CD4-positive, alpha-beta T cell treated with Interleukin-17A for 4 hours (primary cell): ENCODE data around the gene ANKRD13D.

Experiments used
- DNase-seq: peaks from one replicate; pipeline ENCODE4 v3.0.0-alpha.2; 2020; ENCODE audit warnings: mixed read lengths

The ANKRD13D gene

DNA sequence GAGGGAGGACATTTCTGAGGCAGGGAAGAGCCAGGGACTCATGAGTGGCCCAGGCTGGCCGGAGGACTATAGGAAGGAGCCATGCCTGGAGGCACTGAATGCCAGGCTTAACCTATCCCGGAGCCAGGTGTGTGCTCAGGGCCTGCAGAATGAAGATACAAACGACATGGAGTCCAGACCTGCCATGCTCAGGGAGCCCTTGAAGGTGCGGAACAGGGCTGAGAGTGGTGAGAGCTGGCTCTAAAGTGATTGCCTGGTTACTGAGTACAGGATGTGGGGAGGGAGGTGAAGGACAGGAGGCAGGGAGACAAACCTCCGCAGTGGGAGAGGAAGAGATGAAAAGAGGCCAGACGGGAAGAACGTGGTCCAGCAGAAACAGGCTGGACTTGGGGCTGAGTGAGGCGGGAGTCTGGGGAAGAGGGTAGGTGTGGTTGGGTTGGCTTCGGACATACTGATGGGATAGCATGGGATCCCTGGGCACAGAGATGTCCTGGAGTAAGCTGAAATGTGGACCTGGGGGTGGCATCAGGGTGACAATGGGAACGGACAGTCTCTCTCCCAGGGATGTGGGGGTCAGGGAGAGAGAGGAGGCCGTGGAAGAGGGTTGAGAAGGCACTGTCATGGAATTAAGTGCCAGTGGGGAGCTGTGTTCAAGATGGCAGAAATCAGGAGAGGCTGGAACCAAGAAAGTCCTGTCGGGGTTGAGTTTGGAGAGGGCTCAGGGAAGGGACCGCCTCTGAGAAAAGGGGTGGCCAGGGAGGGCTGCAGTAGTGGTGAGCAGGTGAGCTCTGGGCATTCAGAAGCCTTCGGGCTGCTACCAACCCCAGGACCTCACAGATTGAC lies 1.5 kb upstream of the ANKRD13D start:
- DNase-seq: peak; percentile 61

DNA sequence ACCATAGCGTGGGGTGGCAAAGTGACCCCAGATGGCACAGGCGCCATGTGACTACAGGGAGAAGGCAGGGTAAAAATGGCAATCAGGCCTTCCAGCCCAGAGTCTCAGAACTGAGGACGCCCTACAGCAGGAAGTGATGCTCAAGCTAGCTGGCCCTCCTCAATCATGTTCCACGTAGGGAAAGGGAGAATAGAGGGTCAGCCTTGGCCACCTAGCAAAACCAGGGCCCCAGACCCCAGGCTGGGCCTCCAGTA lies 978 bp upstream of the ANKRD13D start:
- no peak for DNase-seq

DNA sequence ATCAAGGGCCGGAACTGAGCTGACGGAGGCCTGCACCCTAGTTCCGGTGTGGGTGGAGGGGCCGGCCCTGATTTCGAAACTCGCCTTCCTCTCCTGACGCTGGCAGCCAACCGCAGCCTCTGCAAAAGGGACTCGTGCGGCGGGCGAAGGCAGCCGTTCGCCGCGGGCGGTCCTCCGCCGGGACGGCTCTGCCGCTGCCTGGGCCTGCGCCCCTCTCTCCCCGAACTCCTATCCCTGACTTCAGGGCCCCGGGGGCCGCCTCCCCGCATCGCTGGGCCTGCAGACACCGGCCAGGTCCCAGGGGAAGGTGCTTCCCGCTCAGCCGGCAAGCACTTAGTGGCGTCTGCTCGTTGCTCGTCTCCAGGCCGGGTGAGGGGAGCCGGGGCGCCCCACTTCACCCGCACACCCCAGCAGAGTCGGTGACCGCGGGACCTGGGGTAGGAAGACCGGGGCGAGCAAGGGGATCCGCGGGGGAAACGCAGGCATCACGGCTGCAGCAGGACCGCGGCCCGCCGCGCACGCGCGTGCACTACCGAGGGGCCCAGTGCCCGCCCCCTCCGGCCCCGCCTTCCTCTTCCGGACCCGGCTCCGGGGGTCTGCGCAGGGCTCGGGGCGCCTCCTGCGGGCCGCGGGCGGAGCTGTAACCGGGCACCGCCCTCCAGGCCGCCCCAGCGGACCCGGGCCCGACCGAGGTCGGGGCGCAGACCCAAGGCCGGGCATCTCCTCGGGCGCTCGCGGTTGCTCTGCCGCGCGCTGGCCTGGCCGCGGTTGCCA lies 464 bp upstream of the ANKRD13D start:
- peak; percentile 96 for DNase-seq

DNA sequence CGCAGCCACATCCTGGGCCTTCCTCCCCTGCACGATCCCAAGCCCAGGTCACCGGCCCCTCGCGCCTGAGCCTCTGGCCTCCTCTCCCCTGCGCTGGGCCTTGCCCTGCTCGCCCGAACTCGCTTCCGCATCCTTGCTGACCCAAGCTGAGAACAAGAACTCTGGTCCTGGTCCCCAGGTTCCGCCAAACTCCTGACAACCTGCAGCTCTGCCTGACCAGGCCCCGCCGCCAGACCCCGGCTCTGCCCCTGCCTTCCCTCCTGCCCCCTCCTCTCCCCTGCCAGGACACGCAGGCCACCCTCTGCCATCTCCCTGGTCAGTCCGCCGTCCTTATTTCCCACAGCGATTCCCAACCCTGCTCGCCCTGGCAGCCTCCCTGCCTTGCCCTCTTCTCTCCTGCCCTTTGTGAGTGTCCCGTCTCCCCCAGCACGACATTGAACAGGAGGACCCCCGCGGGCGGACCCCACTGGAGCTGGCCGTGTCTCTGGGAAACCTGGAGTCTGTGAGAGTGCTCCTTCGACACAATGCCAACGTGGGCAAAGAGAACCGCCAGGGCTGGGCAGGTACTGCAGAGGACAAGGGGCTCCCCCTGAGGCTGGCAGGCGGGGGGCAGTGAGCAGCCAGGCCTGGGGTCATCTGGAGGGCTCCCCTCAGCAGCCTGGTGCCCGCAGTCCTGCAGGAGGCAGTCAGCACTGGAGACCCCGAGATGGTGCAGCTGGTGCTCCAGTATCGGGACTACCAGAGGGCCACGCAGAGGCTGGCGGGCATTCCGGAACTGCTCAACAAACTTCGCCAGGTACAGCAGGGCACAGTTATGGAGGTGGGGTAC lies 762 bp downstream of the ANKRD13D start:
- DNase-seq: peak; percentile 6

DNA sequence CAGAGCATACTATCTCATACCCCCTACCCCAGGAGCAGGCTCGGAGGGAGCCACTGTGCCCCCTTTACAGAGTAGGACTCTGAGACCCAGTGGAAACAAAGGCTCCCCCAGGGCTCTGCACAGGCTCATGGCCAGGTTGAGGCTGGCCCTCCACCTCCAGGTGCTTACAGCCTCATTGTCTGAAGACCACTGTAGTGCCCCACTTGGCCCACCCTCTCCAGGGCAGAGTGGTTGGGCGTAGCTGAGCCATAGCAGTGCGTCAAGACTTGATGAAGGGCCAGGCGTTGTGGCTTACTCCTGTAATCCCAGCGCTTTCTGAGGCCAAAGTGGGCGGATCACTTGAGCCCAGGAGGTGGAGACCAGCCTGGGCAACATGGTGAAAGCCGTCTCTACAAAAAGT lies 1.7 kb downstream of the ANKRD13D start:
- DNase-seq: peak; percentile 2

DNA sequence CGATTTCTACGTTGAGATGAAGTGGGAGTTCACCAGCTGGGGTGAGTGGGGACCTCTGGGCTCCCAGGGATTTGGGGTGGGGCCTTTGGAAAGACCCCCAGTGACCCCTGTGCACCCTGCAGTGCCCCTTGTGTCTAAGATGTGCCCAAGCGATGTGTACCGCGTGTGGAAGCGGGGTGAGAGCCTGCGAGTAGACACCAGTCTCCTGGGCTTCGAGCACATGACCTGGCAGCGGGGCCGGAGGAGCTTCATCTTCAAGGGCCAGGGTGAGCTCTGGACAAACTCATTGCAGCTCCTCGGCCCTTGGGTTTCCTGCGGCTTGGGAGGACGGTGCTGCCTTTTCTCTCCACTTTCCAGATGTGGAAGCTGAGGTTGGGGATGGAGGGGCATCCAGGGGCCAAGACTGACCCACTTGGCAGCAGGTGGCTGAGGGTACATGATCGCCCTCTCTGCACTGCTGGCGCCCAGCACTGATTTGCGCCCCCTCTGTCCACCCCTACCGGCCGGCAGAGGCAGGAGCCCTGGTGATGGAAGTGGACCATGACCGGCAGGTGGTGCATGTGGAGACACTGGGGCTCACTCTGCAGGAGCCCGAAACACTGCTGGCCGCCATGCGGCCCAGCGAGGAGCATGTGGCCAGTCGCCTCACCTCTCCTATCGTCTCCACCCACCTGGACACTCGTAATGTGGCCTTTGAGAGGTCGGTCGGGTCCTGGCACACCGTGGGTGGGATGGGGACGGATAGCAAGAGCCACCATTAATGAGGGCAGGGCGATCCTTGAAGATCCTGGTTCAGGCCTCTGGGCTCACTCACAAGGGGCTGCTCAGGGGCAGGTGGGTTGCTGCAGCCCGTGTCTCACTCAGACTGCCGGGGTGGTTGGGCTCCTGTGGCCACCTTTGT lies 2.6 kb downstream of the ANKRD13D start:
- no peak for DNase-seq

DNA sequence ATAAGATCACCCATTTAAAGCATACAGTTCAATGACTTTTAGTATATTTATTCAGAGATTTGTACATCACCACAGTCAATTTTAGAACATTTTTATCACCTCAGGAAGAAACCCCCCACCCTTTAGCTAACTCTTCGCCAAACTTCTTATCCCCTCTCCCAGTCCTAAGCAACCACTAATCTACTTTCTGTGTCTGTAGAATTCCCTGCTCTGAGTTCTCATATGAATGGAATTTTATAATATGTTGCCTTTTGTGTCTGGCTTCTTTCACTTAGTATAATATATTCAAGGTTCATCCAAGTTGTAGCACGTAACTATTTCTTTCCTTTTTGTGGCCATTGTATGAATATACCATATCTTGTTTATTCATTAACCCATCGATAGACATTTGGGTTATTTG lies 3.6 kb downstream of the ANKRD13D start:
- no peak for DNase-seq

DNA sequence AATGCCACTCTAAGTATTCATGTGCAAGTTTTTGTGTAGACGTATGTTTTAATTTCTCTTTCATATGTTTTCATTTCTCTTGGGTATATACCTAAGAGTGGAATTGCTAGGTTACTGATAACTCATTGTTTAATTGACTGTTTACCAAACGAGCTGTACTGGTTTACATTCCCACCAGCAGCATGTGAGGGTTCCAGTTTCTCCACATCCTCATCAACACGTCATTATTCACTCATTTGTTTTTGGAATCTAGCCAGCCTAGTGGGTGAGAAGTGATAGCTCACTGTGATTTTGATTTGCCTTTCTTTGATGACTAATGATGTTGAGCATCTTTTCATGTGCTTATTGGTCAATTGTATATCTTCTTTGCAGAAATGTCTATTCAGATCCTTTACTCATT lies 4.0 kb downstream of the ANKRD13D start:
- DNase-seq: no peak

DNA sequence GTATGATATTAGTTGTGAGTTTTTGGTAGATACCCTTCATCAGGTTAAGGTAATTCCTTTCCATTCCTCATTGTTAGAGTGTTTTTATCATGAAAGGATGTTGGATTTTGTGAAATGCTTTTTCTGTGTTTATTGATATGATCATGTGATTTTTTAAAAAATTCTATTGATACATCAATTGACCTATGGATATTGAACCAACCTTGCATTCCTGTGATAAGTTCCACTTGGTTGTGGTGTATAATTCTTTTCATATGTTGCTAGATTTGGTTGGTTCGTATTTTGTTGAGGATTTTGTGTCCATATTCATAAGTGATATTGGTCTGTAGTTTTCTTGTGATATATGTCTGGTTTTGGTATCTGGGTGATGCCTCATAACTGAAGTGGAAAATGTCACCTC lies 6.7 kb downstream of the ANKRD13D start:
- DNase-seq: no peak

DNA sequence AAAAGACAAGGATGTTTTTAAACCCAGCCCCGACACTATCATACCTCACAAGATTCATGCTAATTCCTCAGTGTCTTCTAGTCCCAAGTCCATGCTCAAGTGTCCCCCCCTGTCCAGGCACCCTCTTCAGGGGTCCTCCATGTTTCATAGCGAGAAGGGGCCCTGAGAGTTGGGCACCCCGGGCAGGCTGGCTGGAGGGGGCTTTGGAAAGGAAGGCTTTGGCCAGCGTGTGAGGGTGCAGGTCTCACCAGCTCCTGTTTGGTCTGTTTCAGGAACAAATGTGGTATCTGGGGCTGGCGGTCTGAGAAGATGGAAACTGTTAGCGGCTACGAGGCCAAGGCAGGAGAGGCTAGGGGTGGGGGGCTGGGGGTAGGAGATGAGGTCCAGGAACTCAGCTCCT lies 9.7 kb downstream of the ANKRD13D start:
- no peak for DNase-seq

DNA sequence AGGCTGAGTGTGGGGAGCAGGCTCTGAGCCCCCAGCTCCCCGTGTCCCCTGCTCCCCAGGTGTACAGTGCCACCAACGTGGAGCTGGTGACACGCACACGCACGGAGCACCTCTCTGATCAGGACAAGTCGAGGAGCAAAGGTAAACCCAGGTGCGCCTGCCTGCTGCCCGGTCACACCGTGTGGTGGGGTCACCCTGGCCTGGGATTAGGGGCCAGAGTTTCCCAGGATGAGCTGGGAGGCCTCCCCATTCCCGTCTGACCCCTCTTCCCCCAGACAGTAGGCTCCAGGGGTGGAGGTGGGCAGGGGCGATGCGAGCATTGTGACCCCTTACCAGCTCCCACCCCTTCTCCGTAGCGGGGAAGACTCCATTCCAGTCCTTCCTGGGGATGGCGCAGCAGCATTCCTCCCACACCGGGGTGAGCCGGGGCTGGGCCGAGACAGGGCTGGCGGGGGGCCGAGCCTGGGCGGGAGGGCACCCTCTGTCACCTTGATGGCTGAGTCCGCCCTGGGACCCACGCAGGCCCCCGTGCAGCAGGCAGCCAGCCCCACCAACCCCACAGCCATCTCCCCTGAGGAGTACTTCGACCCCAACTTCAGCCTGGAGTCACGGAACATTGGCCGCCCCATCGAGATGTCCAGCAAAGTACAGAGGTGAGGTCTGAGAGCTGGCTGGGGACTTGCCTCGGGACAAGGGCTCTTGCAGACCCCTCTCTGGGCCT lies 10.5 kb downstream of the ANKRD13D start:
- no peak for DNase-seq

DNA sequence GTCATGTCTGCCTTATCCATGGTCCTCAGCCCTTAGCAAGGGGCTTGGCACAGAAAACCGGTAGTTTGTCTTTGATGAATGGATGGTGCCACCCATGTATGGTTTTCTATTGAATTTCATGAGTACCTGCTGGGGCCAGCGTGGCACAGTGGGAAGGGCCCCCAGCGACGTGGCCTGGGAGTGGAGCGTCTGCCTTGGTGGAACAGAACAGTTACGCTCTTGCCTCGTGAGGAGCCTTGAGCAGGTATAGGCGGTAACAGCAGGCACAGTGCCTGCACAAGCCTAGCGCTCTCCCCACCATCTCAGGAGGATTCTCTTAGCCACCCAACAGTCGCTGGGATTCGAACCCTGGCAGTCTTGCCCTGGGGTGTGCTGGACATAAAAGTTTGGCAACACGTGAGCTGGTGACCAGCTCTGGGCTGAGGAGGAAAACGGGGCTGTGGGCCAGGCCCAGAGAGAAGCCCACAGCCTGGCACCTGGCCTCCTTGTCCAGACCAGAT lies 11.2 kb downstream of the ANKRD13D start:
- no peak for DNase-seq

DNA sequence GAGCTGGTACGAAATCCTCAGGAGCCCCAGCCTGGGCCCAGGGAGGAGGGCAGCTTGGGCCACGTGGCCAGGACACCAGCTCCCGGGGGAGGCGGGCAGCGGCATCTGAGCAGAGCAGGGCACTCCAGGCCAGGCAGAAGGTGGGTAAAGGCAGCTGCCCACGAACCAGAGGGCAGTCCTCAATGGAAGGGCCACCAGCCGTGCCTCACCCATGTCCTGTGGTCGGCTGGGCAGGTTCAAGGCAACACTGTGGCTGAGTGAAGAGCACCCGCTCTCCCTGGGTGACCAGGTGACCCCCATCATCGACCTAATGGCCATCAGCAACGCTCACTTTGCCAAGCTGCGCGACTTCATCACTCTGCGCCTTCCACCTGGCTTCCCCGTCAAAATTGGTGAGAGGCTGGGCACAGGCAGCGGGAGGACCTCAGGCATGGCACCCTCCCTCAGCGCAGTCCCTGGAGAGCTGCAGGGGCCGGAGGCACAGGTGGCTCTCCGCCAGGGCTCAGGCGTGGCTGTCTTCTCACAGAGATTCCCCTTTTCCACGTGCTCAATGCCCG lies 11.7 kb downstream of the ANKRD13D start:
- no peak for DNase-seq

DNA sequence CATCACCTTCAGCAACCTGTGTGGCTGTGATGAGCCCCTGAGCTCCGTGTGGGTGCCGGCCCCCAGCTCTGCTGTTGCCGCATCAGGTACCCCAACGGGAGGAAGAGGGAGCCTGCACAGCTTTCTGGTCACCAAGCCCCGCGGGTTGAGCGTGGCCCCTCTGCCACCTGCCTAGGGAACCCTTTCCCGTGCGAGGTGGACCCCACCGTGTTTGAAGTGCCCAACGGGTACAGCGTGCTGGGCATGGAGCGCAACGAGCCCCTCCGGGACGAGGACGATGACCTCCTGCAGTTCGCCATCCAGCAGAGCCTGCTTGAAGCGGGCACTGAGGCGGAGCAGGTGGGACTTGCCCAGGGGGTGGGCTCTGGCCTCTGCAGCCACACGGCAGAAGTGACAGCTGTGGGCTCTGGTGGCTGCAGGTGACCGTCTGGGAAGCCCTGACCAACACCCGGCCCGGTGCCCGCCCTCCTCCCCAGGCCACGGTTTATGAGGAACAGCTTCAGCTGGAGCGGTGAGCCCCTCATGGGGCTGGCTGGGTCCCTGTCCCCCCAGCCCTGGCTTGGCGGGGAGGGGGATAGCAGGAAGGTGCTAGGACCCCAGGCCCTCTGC lies 12.3 kb downstream of the ANKRD13D start:
- no peak for DNase-seq

DNA sequence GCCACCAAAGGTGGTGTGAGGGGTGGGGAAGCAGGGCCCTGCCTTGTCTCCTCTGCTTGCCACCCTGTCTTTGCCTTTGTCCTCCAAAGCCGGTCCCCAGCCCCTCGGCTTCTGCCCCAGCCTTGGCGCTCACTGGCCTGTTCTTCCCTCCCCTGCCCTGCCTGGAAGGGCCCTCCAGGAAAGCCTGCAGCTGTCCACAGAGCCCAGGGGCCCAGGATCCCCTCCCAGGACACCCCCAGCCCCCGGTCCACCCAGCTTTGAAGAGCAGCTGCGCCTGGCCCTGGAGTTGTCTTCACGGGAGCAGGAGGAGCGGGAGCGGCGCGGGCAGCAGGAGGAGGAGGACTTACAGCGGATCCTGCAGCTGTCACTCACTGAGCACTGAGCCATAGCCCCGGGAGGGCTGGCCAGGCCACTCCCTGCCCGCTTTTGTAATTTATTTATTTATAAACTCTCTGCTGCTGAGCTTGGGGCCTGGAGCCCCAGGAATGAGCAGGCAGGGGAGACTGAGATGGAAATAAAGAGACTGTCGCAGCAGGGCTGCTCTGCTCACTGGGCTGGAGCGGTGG lies 12.9 kb downstream of the ANKRD13D start:
- no peak for DNase-seq

DNA sequence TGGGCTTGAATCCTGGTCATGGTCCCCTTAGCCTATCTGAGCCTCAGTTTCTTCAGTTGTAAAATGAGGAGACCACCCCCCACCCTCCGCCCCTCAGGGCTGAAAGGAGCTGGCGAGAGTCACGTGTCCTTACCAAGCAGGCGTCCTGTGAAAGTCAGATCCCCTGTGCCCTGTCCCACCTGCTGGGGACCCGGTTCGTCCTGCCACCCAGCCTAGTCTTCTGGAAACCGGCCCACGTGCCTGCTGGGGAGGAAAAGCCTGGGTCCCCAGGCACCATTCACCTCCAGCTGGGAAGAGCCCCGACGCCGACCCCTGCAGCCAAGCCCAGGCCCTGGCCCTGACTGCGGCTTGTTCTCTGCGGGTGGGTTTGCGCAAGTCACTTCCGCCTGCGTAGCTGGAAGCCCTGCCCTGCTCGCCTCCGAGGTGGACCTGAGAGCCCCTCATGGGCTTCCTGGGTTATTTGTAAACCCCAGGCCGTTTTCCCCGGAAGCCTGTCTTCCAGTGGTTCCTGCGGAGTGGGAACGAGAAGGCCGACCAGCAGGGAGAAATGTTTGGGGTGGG lies 13.5 kb downstream of the ANKRD13D start:
- DNase-seq: no peak

DNA sequence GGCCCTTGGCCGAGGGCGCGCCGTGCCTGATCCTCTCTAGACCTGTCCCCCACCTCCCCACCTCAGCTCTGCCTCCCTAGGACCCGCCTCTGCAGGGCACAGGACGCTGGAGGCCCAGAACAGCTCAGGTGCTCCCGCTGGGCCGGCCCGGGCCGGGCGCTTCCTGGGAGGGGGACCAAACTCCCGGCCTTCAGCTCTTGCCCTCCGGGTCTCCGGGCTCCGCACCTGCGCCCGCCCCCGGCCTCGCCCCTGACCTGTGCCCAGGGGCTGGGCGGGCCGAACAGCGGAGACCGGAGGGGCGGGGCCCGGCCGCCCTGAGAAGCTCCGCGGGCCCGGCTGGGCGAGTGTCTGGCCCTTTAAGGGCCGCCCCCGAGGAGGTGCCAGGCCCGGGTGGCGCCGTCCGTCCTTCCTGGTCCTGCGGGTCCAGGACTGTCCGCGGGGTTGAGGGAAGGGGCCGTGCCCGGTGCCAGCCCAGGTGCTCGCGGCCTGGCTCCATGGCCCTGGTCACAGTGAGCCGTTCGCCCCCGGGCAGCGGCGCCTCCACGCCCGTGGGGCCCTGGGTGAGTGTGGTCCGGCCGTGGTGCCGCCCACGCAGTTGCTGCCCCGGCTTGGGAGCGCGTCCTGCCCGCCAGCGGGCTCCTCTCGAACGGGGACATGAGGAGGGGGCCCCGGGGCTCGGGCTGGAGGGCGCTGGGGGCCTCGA lies 14.2 kb downstream of the ANKRD13D start, which contains the start of gene SSH3:
Gene SSH3, plus strand, starts transcription at position 399 of the 703 bp plus-strand sequence. Its CDS starts 96 bp downstream, at position 495.
- peak; percentile 64 for DNase-seq

DNA sequence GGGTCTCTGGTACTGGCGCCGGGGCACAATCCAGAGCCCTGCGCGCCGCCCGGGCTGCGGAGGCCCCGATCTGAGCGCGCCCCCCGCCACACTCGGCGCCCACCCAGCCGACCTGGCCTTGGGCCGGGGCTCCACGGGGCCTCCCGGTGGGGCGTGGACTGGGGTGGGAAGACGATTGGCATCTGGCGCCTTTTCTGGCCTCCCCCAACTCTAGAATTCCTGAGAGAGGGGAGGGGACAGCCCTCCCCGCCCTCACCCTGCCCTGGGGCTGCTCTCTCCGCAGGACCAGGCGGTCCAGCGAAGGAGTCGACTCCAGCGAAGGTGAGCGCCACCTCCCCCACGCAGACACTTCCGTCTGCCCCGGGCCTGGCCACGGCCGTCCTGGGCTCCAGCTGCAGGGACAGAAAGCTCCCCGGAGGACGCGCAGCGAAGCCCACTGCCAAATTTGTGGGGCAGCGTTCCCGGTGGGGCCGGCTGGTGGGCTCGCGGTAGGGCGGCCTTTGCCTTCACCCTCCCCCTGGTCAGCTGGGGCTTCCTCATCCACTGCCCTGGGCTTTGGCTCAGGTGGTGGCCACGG lies 14.8 kb downstream of the ANKRD13D start:
- DNase-seq: peak; percentile 54
